DOHH2 (cell line): ENCODE results near the gene COX6B2.

ENCODE experiments used
- H3F3A ChIP-seq: fragments of 200-600 bp; sonication (generic), shearing (Covaris generic); 2 replicates; pipeline ENCODE4 v1.6.0; 2016; ENCODE audit warnings: antibody characterized with exemption, mild to moderate bottlenecking; ENCODE audit not compliant: control insufficient read depth, insufficient read depth
- H3K27ac ChIP-seq: fragments of 200-600 bp; sonication (generic); 2 replicates; pipeline ENCODE4 v1.5.1; 2014; ENCODE audit warnings: low read depth, mild to moderate bottlenecking, low read length, moderate library complexity
- H3K27me3 ChIP-seq: fragments of 200-600 bp; sonication (generic); 2 replicates; pipeline ENCODE4 v1.6.1; 2014; ENCODE audit warnings: mild to moderate bottlenecking, low read length, mixed read lengths; ENCODE audit not compliant: control insufficient read depth
- H3K36me3 ChIP-seq: fragments of 200-600 bp; sonication (generic); 2 replicates; pipeline ENCODE4 v1.6.1; 2014; ENCODE audit warnings: mild to moderate bottlenecking, low read length, moderate library complexity, mixed read lengths; ENCODE audit not compliant: control insufficient read depth
- H3K4me1 ChIP-seq: fragments of 200-600 bp; sonication (generic); 2 replicates; pipeline ENCODE4 v1.6.1; 2014; ENCODE audit warnings: mild to moderate bottlenecking, low read length, mixed read lengths; ENCODE audit not compliant: control insufficient read depth
- H3K4me2 ChIP-seq: fragments of 200-600 bp; sonication (generic); 2 replicates; pipeline ENCODE4 v1.6.0; 2014; ENCODE audit warnings: mild to moderate bottlenecking, low read length, moderate library complexity
- H3K4me3 ChIP-seq: fragments of 200-600 bp; sonication (generic); 2 replicates; pipeline ENCODE4 v1.5.1; 2014; ENCODE audit warnings: mild to moderate bottlenecking, low read length, mixed read lengths
- H3K79me2 ChIP-seq: fragments of 200-600 bp; sonication (generic); 2 replicates; pipeline ENCODE4 v1.6.1; 2014; ENCODE audit warnings: mild to moderate bottlenecking, low read length, mixed read lengths; ENCODE audit not compliant: control insufficient read depth
- H3K9me2 ChIP-seq: fragments of 200-600 bp; sonication (generic); replicated peaks from 2 replicates; pipeline ENCODE4 v1.6.1; 2014; ENCODE audit warnings: mild to moderate bottlenecking, low read length, mixed read lengths; ENCODE audit not compliant: control insufficient read depth
- H3K9me3 ChIP-seq: fragments of 200-600 bp; sonication (generic); 2 replicates; pipeline ENCODE4 v1.6.1; 2014; ENCODE audit warnings: antibody characterized with exemption, low read length, mixed read lengths; ENCODE audit not compliant: control insufficient read depth, insufficient read depth
- H4K20me1 ChIP-seq: fragments of 200-600 bp; sonication (generic); 2 replicates; pipeline ENCODE4 v1.6.0; 2014; ENCODE audit warnings: low read depth, mild to moderate bottlenecking, antibody characterized with exemption, low read length, moderate library complexity; ENCODE audit not compliant: control insufficient read depth, insufficient read depth
- CTCF ChIP-seq: fragments of 200-600 bp; sonication (generic); IDR thresholded peaks from one replicate; pipeline ENCODE4 v1.5.1; 2014; ENCODE audit warnings: antibody characterized with exemption, mild to moderate bottlenecking, low read depth, low read length; ENCODE audit not compliant: poor library complexity, severe bottlenecking
- EZH2phosphoT487 ChIP-seq: fragments of 200-600 bp; sonication (generic); IDR thresholded peaks from 2 replicates; pipeline ENCODE4 v1.6.1; 2017; ENCODE audit warnings: borderline replicate concordance, mild to moderate bottlenecking, antibody characterized with exemption, low read length, moderate library complexity, mixed read lengths

COX6B2 gene

GRCh38 chr19:55353803-55354697, 469 bp downstream of the COX6B2 start:
- no peaks in the 10 kb centered on the region for H3K9me3 ChIP-seq
- no peaks in the 10 kb centered on the region for H3K79me2 ChIP-seq
- peak overlapping the region; percentile 56 for H3K4me2 ChIP-seq
- peaks cover 11% of the 10 kb centered on the region for H3K4me1 ChIP-seq
- no peaks in the 10 kb centered on the region for H3K36me3 ChIP-seq
- no peak for TF ChIP-seq CTCF
- no peak for TF ChIP-seq EZH2phosphoT487
- H3K4me3 ChIP-seq, result peak overlapping the region; percentile 56
- no peak overlapping the region for H3K27ac ChIP-seq
- H3F3A ChIP-seq, result no peaks in the 10 kb centered on the region
- H3K27me3 ChIP-seq, result peaks cover 43% of the 10 kb centered on the region
- H4K20me1 ChIP-seq, result no peaks in the 10 kb centered on the region
- H3K9me2 ChIP-seq, result no peaks in the 10 kb centered on the region

DNA sequence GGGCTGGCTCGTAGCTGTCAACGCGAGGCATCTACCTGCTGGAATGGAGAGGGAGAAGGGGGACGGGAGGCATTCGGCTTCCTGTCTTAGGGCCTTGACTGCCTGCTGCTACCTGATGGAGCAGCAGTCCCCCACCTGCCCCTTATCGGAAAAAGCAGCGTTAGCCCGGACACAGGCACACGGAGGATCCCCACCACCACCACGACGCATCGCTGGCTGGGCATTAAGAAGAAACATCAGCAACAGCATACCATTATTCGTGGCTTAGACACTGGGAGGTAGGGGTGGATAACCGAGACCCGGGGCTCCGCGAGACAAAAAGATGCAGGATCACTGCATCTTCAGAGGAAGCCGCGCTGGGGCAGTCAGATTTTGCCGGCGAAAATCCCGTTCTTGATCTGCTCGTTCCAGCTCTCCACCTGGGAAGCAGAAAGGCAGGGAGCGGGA, 1.1 kb downstream of the COX6B2 start:
- peak overlapping the region; percentile 56 for H3K4me3 ChIP-seq
- H3K4me1 ChIP-seq, result peaks cover 11% of the 10 kb centered on the region
- TF ChIP-seq CTCF (no peak), EZH2phosphoT487 (no peak)
- H3K36me3 ChIP-seq, result no peaks in the 10 kb centered on the region
- H3K27ac ChIP-seq, result no peak overlapping the region
- H3K9me2 ChIP-seq, result no peaks in the 10 kb centered on the region
- H4K20me1 ChIP-seq, result no peaks in the 10 kb centered on the region
- no peaks in the 10 kb centered on the region for H3K79me2 ChIP-seq
- H3K9me3 ChIP-seq, result no peaks in the 10 kb centered on the region
- H3K27me3 ChIP-seq, result peaks cover 43% of the 10 kb centered on the region
- H3K4me2 ChIP-seq, result peak overlapping the region; percentile 56
- no peaks in the 10 kb centered on the region for H3F3A ChIP-seq

- no peaks in the 10 kb centered on the region for H3K36me3 ChIP-seq
- no peak overlapping the region for H3K4me2 ChIP-seq
- no peaks in the 10 kb centered on the region for H4K20me1 ChIP-seq
- no peaks in the 10 kb centered on the region for H3K79me2 ChIP-seq
- no peak overlapping the region for H3K27ac ChIP-seq
- peaks cover 11% of the 10 kb centered on the region for H3K4me1 ChIP-seq
- no peaks in the 10 kb centered on the region for H3K9me2 ChIP-seq
- peaks cover 43% of the 10 kb centered on the region for H3K27me3 ChIP-seq
- H3K9me3 ChIP-seq, result no peaks in the 10 kb centered on the region
- TF ChIP-seq EZH2phosphoT487 (no peak), CTCF (no peak)
- no peaks in the 10 kb centered on the region for H3F3A ChIP-seq
- no peak overlapping the region for H3K4me3 ChIP-seq
Measured at GRCh38 chr19:55352549-55353145, 1.9 kb downstream of the COX6B2 start.
